Epithelial cell of proximal tubule (primary cell): ENCODE measurements around the gene ADAMTSL3. TPM values are rescaled to one million over a fixed set of nuclear protein-coding genes. Genes with fewer than 3 reads are reported as not detected.

Experiments used
- DNase-seq: peaks from one replicate; pipeline ENCODE4 v3.0.0-alpha.2; 2011; ENCODE audit warnings: low read depth
- H3K4me3 ChIP-seq: 2 replicates; pipeline ENCODE4 v1.5.1; 2011; ENCODE audit warnings: low read depth, mild to moderate bottlenecking, low read length
- CTCF ChIP-seq: conservative IDR thresholded peaks from 2 replicates; pipeline ENCODE4 v1.5.1; 2012; ENCODE audit warnings: low read depth, mild to moderate bottlenecking, low read length
- total RNA-seq: library from RNA; depleted of rRNA; stranded (reverse); fragments of >200 nt; gene quantifications from 2 replicates; pipeline ENCODE4 v1.2.3, GENCODE V29; 2015

Gene ADAMTSL3
- 0.58 and 0.65 TPM in 2 replicates for total RNA-seq

GRCh38 chr15:83653639-83654378 is at the start of gene ADAMTSL3:
Gene ADAMTSL3, plus strand, starts transcription at chr15:83654123. Its CDS starts 1,639 bp downstream, at chr15:83655762.
- H3K4me3 ChIP-seq, result peak within 1 kb of the TSS; percentile 59
- TF ChIP-seq CTCF, result no peak
- no peak for DNase-seq

- no peak for DNase-seq
- TF ChIP-seq CTCF, result no peak
- no peak overlapping the region for H3K4me3 ChIP-seq
Observed at GRCh38 chr15:83604549-83604948, 49.4 kb upstream of the ADAMTSL3 start.

- TF ChIP-seq CTCF, result no peak
- no peak overlapping the region for H3K4me3 ChIP-seq
- no peak for DNase-seq
Observed at GRCh38 chr15:83605111-83605945, 48.6 kb upstream of the ADAMTSL3 start.

GRCh38 chr15:83610132-83610531 is 43.8 kb upstream of the ADAMTSL3 start:
- no peak for DNase-seq
- no peak overlapping the region for H3K4me3 ChIP-seq
- TF ChIP-seq CTCF, result no peak

- H3K4me3 ChIP-seq, result no peak overlapping the region
- TF ChIP-seq CTCF, result no peak
- no peak for DNase-seq
Observed at GRCh38 chr15:83610901-83611685, 42.8 kb upstream of the ADAMTSL3 start.

GRCh38 chr15:83612226-83612625 is 41.7 kb upstream of the ADAMTSL3 start:
- H3K4me3 ChIP-seq, result no peak overlapping the region
- no peak for DNase-seq
- TF ChIP-seq CTCF, result no peak
